Measurements from ENCODE around the gene CXorf49B. TPM values are rescaled to one million over a fixed set of nuclear protein-coding genes. Genes with fewer than 3 reads are reported as not detected.
"Not testable (repeated sequence)": the region's sequence is repeated elsewhere in the genome, so short reads cannot be mapped to it uniquely, and the experiment has no call there.

The CXorf49B gene
- not detected for polyA plus RNA-seq (2012; ENCODE audit: insufficient read length, low read depth)

DNA sequence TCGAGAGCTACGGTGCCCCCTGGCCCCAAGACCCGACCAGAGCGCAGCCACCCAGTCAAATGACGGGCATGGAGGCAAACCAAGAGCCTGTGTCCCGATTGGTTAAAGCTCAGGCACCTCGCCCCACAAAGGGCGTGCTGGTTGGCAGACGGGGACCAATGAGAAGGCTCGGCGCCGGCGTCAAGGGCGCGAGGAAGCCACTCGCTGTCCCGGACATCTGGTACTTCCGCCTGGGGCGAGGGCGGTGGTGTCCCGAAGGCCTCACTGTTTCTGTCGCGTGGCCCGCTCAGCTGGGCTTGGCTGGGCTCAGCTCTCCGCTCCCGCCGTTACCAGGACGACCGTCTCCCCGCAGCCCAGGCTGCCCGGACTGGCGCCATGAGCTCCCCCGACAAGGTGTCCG is at the start of gene CXorf49B:
Gene CXorf49B (plus strand): TSS at position 301 of the 400 bp plus-strand sequence. CDS start 75 bp downstream, at position 376.
- TF ChIP-seq FOXP2 (optimal IDR thresholded peaks at IDR 0.05; ENCODE audit: borderline replicate concordance, extremely low read depth, extremely low read length, insufficient read depth); TAF1 (IDR thresholded peaks at IDR 0.05; ENCODE audit: borderline replicate concordance, insufficient read depth, low read length): not testable (repeated sequence)
- TF ChIP-seq, protein P1, sequence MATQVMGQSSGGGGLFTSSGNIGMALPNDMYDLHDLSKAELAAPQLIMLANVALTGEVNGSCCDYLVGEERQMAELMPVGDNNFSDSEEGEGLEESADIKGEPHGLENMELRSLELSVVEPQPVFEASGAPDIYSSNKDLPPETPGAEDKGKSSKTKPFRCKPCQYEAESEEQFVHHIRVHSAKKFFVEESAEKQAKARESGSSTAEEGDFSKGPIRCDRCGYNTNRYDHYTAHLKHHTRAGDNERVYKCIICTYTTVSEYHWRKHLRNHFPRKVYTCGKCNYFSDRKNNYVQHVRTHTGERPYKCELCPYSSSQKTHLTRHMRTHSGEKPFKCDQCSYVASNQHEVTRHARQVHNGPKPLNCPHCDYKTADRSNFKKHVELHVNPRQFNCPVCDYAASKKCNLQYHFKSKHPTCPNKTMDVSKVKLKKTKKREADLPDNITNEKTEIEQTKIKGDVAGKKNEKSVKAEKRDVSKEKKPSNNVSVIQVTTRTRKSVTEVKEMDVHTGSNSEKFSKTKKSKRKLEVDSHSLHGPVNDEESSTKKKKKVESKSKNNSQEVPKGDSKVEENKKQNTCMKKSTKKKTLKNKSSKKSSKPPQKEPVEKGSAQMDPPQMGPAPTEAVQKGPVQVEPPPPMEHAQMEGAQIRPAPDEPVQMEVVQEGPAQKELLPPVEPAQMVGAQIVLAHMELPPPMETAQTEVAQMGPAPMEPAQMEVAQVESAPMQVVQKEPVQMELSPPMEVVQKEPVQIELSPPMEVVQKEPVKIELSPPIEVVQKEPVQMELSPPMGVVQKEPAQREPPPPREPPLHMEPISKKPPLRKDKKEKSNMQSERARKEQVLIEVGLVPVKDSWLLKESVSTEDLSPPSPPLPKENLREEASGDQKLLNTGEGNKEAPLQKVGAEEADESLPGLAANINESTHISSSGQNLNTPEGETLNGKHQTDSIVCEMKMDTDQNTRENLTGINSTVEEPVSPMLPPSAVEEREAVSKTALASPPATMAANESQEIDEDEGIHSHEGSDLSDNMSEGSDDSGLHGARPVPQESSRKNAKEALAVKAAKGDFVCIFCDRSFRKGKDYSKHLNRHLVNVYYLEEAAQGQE (IDR thresholded peaks at IDR 0.05; ENCODE audit: insufficient read depth in 1 of 2, low read depth in 2 of 2, low read length in 2 of 2) = not testable (repeated sequence)

DNA sequence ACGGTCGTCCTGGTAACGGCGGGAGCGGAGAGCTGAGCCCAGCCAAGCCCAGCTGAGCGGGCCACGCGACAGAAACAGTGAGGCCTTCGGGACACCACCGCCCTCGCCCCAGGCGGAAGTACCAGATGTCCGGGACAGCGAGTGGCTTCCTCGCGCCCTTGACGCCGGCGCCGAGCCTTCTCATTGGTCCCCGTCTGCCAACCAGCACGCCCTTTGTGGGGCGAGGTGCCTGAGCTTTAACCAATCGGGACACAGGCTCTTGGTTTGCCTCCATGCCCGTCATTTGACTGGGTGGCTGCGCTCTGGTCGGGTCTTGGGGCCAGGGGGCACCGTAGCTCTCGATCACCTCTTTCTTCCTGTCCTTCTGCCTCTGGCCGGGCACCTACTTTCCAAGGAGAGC is 45.0 kb upstream of the CXorf49B start, which contains the start of gene CXorf49:
Gene CXorf49 (minus strand): TSS at position 101 of the 400 bp plus-strand sequence. CDS start 134 bp downstream, outside the sequence.
- TF ChIP-seq, protein P1 (IDR thresholded peaks at IDR 0.05; ENCODE audit: insufficient read depth in 1 of 2, low read depth in 2 of 2, low read length in 2 of 2) = not testable (repeated sequence)
- TF ChIP-seq TAF1 (IDR thresholded peaks at IDR 0.05; ENCODE audit: borderline replicate concordance, insufficient read depth, low read length); FOXP2 (optimal IDR thresholded peaks at IDR 0.05; ENCODE audit: borderline replicate concordance, extremely low read depth, extremely low read length, insufficient read depth): not testable (repeated sequence)

DNA sequence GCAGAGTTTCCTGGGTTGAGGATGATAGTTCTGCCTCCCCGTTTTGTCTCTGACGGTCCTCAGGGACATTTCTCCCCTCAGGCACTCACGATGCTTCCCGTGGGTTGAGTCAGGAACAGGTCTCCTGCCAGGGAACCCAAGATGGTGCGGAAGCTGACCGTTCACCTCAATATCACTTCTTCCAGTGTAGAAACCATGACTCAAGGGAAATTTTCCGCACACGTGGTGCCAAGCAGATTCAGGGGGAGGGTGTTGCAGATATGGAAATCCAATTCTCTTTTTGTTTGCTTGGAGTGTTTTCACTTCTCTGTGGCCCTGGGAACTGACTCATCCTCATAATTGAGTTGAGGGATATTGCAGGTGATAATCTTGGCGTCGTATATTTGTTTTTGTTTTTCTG is 46.7 kb downstream of the CXorf49B start:
- no peak for TF ChIP-seq TAF1 (IDR thresholded peaks at IDR 0.05; ENCODE audit: borderline replicate concordance, insufficient read depth, low read length)

- TF ChIP-seq SIN3A (IDR thresholded peaks at IDR 0.05; ENCODE audit: borderline replicate concordance, insufficient read depth, low read length) (no peak), TAF1 (IDR thresholded peaks at IDR 0.05; ENCODE audit: borderline replicate concordance, insufficient read depth, low read length) (no peak), POLR2AphosphoS5 (IDR thresholded peaks at IDR 0.05; ENCODE audit: low read depth, low read length) (no peak), FOXP2 (optimal IDR thresholded peaks at IDR 0.05; ENCODE audit: borderline replicate concordance, extremely low read depth, extremely low read length, insufficient read depth) (no peak)
- TF ChIP-seq, protein P1 (IDR thresholded peaks at IDR 0.05; ENCODE audit: insufficient read depth in 1 of 2, low read depth in 2 of 2, low read length in 2 of 2) = no peak
These were observed 51.2 kb downstream of the CXorf49B start for GRCh38 chrX:71814123-71814912.

- TF ChIP-seq FOXP2 (optimal IDR thresholded peaks at IDR 0.05; ENCODE audit: borderline replicate concordance, extremely low read depth, extremely low read length, insufficient read depth) (no peak), TAF1 (IDR thresholded peaks at IDR 0.05; ENCODE audit: borderline replicate concordance, insufficient read depth, low read length) (no peak), SIN3A (IDR thresholded peaks at IDR 0.05; ENCODE audit: borderline replicate concordance, insufficient read depth, low read length) (no peak), POLR2AphosphoS5 (IDR thresholded peaks at IDR 0.05; ENCODE audit: low read depth, low read length) (no peak)
- TF ChIP-seq, protein P1 (IDR thresholded peaks at IDR 0.05; ENCODE audit: insufficient read depth in 1 of 2, low read depth in 2 of 2, low read length in 2 of 2) = no peak
These were observed 52.2 kb downstream of the CXorf49B start for GRCh38 chrX:71815121-71815905.

All from PFSK-1 (cell line).